Activated T-helper 17 cell treated with anti-CD3 and anti-CD28 coated beads, Interleukin-2, amount 50 U/mL, for 72 hours (primary cell): ENCODE measurements around the gene LPAR2. TPM values are rescaled to one million over a fixed set of nuclear protein-coding genes. Genes with fewer than 3 reads are reported as not detected.

Source experiments
- ATAC-seq: fragments of 150-1000 bp; cut with Tn5 transposase; replicated peaks from 2 replicates; pipeline ENCODE4 v1.10.0; 2021; ENCODE audit warnings: mild to moderate bottlenecking, moderate library complexity
- H3K27ac Mint-ChIP-seq: one replicate; pipeline ENCODE4 v1.8.0; 2022; ENCODE audit warnings: mixed read lengths
- H3K27me3 Mint-ChIP-seq: one replicate; pipeline ENCODE4 v1.8.0; 2022; ENCODE audit warnings: mixed read lengths
- H3K36me3 Mint-ChIP-seq: one replicate; pipeline ENCODE4 v1.8.0; 2022; ENCODE audit warnings: low read depth, mild to moderate bottlenecking, mixed read lengths
- H3K4me1 Mint-ChIP-seq: one replicate; pipeline ENCODE4 v1.8.0; 2022; ENCODE audit warnings: mixed read lengths
- H3K4me3 Mint-ChIP-seq: one replicate; pipeline ENCODE4 v1.8.0; 2022; ENCODE audit warnings: mild to moderate bottlenecking, mixed read lengths
- H3K9me3 Mint-ChIP-seq: one replicate; pipeline ENCODE4 v1.8.0; 2022; ENCODE audit warnings: mixed read lengths
- total RNA-seq, 2 donors: library from RNA; stranded (reverse); gene quantifications; one replicate each; pipeline ENCODE4 v1.2.3, GENCODE V29; 2022

The LPAR2 gene
- total RNA-seq, 2 donors from 2014 or later, result 46.3 to 85.6 TPM

DNA sequence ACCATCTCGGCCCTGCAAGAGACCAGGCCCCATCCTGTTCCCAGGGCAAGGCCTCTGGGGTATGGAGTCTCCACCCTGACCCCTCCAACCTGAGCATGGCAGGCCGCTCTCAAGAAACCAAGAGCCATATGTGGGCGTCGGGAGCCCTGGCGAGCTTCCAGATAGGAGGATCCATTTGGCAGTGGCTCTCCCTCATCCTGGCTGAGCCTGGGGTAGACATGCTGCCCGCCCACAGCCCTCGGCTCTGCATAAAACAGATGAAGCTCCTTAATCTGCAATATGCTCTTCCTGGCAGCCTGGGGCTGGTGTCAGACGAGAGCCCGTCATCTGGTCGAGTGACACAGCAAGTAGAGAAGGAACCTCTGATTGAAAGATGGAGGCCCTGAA, 29.4 kb upstream of the LPAR2 start:
- peaks cover 89% of the 10 kb centered on the region for H3K36me3 Mint-ChIP-seq
- H3K27ac Mint-ChIP-seq, result no peak overlapping the region
- no peaks in the 10 kb centered on the region for H3K27me3 Mint-ChIP-seq
- no peak for ATAC-seq
- no peak overlapping the region for H3K4me3 Mint-ChIP-seq
- peaks cover 13% of the 10 kb centered on the region for H3K4me1 Mint-ChIP-seq
- no peaks in the 10 kb centered on the region for H3K9me3 Mint-ChIP-seq

DNA sequence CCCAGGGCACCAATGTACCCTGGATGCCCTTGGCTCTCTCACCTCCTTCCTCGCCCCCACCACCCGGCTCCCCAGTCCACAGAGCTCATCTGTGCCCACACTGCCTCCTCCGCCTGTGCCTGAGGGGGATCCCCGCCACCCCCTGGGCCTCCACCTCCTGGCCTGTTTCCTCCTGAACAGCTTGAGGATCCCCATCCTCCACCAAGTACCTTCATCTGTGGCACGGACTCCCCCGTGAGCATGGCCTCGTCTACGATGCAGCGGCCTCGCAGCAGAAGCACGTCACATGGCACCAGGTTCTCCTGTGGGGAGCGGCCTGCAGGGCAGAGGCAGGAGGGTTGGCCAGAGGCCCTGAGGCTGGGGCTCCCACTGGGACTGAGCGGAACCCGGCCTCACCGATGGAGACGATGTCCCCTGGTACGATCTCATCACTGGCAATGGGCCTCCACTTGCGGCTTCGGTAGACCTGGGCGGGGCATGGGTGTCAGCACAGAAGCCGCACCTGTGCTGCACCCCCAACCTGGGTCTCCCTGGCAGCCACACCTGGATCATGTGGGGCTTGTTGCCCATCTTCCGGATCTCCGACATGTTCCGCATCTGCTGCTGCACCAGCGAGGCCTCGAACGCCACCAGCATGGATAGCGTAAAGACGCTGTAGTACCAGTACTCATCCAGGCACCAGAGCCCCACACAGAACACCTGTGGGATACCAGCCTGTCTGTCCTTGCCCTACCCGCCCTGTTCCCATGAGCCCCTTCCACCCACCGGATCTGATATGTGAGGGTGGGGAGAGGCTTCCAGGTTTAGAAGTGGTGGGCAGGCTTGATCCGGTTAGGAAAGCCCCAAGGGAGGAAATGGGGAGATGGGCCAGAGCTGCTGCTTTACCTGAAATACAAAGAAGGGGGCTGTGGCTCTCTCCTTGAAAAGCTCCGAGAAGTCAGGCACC, 28.7 kb upstream of the LPAR2 start:
- Mint-ChIP-seq H3K4me1 (peaks cover 6% of the 10 kb centered on the region), H3K27ac (no peak overlapping the region), H3K36me3 (peaks cover 89% of the 10 kb centered on the region), H3K4me3 (no peak overlapping the region), H3K27me3 (no peaks in the 10 kb centered on the region), H3K9me3 (no peaks in the 10 kb centered on the region)
- ATAC-seq, result no peak

DNA sequence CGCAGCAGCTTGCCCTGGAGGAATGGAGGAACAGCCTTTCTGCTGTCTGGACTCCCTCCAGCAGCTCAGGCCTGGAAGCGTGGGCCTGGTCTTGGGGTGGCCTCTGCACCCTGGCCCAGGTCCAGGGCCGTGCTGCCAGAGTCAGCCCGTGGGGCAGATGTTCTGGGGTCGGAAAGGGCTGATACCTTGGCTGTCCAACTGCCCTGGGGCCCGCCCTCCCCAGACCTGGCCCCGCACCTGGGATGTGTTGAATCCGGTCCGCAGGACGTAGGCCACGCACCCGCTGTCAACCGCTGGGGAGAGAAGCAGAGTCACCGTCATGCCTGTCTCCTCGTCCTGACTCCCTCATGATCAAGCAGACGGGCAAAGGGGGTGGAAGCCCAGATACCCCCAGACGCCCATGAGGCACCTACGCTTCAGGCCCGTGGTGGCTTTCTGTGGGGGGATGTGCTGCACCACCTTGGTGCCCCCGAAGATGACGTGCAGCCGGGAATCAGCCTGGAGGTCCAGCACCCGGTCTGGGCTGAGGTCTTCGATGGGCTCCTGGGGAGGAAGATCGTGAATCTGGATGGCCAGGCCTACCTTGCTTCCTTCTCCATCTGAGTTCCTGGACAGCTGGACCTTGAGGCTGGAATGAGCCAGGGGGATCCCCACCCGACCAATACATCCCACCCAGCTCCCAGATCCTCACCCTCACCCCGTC, 27.8 kb upstream of the LPAR2 start:
- H3K36me3 Mint-ChIP-seq, result peaks cover 89% of the 10 kb centered on the region
- no peaks in the 10 kb centered on the region for H3K9me3 Mint-ChIP-seq
- ATAC-seq, result no peak
- no peaks in the 10 kb centered on the region for H3K4me1 Mint-ChIP-seq
- no peak overlapping the region for H3K27ac Mint-ChIP-seq
- H3K27me3 Mint-ChIP-seq, result no peaks in the 10 kb centered on the region
- no peak overlapping the region for H3K4me3 Mint-ChIP-seq

DNA sequence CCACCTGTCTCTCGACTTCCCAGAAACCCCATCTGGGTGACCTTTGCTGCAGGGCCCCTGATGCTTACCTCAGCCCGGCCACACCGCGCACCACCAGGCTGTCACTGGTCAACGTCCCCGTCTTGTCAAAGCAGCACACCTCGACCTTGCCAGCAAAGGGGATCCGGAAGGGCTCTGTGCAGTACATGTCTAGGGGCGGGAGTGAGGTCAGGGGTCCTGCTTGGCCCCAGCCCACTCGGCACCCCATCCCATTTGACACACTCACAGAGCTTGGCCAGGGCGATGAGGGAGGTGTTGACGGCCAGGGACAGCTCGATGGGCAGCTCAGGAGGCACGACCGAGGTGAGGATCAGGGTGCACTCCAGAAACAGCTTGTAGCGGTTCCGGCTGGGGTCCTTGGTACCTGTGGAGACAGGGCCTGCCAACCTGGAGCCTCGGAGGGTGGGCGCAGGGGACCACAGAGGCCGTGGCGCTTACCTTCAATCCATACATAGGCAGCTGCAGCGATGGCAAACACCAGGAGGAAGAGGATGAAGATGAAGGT, 27.1 kb upstream of the LPAR2 start:
- no peak overlapping the region for H3K27ac Mint-ChIP-seq
- no peak overlapping the region for H3K4me3 Mint-ChIP-seq
- H3K4me1 Mint-ChIP-seq, result no peaks in the 10 kb centered on the region
- no peak for ATAC-seq
- H3K36me3 Mint-ChIP-seq, result peaks cover 94% of the 10 kb centered on the region
- H3K27me3 Mint-ChIP-seq, result no peaks in the 10 kb centered on the region
- H3K9me3 Mint-ChIP-seq, result no peaks in the 10 kb centered on the region

DNA sequence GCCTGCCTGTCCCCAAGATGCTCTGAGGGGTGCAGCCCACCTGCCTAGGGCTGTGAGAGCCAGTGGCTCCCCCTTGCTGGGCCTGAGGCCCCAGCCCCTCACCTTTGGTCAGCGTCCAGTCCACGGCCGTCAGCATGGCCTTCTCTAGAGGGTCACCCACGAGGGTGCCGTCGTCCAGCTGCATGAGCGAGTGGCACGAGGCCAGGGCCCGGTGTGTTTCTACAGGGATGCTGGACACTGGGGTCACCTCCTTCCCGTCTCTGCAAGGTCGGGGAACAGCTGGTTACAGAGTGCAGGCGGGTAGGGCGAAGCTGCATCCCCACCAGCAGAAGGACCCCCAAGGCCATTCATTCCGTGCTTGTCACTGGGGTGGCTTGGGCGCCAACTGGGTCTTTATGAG, 26.4 kb upstream of the LPAR2 start:
- H3K36me3 Mint-ChIP-seq, result peaks cover 91% of the 10 kb centered on the region
- no peak overlapping the region for H3K4me3 Mint-ChIP-seq
- no peaks in the 10 kb centered on the region for H3K4me1 Mint-ChIP-seq
- no peak overlapping the region for H3K27ac Mint-ChIP-seq
- H3K9me3 Mint-ChIP-seq, result no peaks in the 10 kb centered on the region
- no peaks in the 10 kb centered on the region for H3K27me3 Mint-ChIP-seq
- ATAC-seq, result no peak

DNA sequence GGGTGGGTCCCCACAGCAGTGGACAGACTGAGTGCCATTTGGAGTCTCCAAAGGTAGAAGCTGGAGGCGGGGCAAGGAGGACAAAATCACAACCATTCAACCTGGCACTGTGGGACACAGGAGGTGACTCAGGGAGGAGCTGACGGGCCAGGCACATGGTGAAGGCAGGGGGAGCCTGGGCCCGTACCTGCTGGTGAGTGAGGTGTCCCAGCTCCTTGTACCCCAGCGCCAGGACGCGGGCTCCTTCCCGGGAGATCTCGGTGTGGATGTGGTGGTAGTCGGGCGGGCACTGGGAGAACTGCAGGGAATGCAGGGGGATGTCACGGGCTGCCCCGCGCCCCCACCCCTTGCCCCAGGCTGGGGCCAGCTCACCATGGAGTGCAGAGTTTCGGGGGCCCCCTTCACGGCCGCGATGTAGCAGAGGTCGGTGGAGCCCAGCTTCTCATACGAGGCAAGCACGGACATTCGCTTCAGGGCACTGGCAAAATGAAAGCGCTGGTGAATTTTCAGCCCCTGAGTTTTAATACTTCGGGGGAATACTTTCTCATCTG, 25.7 kb upstream of the LPAR2 start:
- H3K4me3 Mint-ChIP-seq, result no peak overlapping the region
- H3K36me3 Mint-ChIP-seq, result peaks cover 91% of the 10 kb centered on the region
- H3K4me1 Mint-ChIP-seq, result no peaks in the 10 kb centered on the region
- no peaks in the 10 kb centered on the region for H3K9me3 Mint-ChIP-seq
- H3K27ac Mint-ChIP-seq, result no peak overlapping the region
- no peaks in the 10 kb centered on the region for H3K27me3 Mint-ChIP-seq
- no peak for ATAC-seq

DNA sequence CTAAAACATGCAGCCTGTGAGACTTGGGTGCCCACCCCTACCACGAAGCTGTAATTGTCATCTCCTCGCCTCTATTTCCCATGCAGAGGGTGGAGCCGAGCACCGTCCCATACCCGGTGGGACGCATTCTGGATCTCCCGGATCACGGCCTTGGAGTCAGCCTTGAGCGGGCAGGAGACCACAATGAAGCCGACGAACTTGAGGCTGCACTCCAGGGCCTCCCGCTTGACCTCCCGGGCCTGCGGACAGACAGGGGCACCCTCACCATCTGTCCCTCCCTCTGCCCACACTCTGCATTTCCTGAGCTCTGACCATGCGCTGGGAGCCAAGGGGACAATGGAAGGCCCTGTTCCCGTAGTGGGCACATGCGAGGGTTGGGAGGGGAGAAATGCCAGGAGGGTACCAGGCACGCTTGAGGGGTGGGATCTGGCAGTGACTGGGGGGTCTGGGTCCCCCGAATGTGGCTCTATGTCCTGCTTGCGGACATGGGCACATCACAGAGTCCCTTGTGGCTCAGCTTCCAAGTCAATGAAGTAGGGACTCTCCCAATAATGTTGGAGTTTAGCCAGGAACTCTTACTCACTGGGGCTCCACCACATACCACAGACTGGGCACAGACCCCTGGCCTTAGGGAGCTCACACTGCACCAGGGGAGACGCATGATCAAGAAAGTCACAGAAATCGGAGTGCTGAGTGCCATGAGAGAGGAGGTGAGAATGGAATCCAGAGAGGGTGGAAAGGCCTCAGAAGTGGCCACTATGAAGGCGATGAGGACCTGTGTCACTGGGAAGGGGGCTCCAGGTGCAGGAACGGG, 24.7 kb upstream of the LPAR2 start:
- Mint-ChIP-seq H3K9me3 (no peaks in the 10 kb centered on the region), H3K4me1 (no peaks in the 10 kb centered on the region), H3K27ac (no peak overlapping the region), H3K4me3 (no peak overlapping the region), H3K36me3 (peaks cover 91% of the 10 kb centered on the region), H3K27me3 (no peaks in the 10 kb centered on the region)
- ATAC-seq, result no peak

DNA sequence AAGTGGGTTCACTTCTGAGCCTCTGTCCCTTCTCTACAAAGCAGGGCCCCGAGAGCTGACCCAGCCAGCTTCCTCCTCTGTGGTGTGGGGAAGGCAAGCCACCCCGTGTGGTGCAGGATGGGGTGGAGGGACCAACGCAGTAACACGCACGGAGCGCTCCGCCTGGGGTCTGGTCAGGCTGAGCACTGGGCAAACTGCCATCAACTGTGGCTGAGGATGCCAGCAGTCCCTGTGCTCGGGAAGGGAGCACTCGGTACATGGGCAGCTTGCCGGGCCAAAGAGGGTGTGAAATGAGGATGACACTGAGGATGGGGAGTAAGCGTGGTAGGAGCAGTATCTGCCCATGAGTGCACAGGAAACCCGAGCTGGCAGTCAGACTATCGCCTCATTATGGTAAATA, 23.1 kb upstream of the LPAR2 start:
- Mint-ChIP-seq H3K4me3 (no peak overlapping the region), H3K9me3 (no peaks in the 10 kb centered on the region), H3K4me1 (no peaks in the 10 kb centered on the region), H3K27me3 (no peaks in the 10 kb centered on the region), H3K36me3 (peaks cover 91% of the 10 kb centered on the region), H3K27ac (peak overlapping the region; percentile 15)
- no peak for ATAC-seq

DNA sequence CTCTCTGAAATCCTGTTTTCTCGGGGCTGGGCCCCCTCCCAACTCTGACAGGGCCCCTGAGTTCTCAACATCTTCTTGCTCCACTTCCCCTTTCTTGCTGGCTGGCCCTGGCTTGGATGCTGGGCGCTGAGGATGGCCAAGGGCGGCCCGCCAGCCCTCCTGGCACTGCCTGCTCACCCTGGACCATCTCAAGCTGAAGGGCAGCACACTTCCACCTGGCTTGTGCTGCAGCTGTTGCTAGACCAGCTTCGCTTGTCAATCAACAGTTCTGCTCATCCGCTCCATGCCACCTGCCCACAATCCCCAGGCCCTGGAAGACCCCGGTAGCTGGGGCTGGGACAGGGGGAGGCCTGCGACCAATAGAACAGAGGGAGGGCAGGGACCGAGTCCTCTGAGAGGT, 22.3 kb upstream of the LPAR2 start:
- H3K27ac Mint-ChIP-seq, result peak overlapping the region; percentile 15
- no peak for ATAC-seq
- no peak overlapping the region for H3K4me3 Mint-ChIP-seq
- no peaks in the 10 kb centered on the region for H3K4me1 Mint-ChIP-seq
- no peaks in the 10 kb centered on the region for H3K27me3 Mint-ChIP-seq
- H3K36me3 Mint-ChIP-seq, result peaks cover 89% of the 10 kb centered on the region
- H3K9me3 Mint-ChIP-seq, result no peaks in the 10 kb centered on the region

DNA sequence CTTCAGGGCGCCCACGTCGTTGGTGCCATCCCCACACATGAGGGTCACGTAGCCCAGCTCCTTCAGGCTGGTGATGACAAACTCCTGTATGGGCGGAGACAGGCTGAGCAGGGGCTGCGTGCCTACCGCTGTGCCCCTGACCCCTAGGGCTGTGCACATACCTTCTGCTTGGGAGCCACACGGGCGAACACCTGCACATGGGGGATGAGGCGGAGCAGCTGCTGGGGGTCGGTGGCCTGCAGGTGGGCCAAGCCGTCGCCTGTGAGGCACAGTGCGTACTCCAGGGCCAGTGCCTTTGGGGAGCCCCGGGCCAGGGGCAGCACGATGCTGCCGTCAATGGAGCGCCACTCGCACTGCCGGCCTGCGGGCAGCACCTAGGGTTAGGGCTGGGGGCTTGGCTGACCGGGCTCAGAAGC, 21.6 kb upstream of the LPAR2 start:
- H3K4me1 Mint-ChIP-seq, result no peaks in the 10 kb centered on the region
- no peaks in the 10 kb centered on the region for H3K27me3 Mint-ChIP-seq
- peaks cover 85% of the 10 kb centered on the region for H3K36me3 Mint-ChIP-seq
- no peaks in the 10 kb centered on the region for H3K9me3 Mint-ChIP-seq
- ATAC-seq, result no peak
- H3K4me3 Mint-ChIP-seq, result no peak overlapping the region
- H3K27ac Mint-ChIP-seq, result no peak overlapping the region

DNA sequence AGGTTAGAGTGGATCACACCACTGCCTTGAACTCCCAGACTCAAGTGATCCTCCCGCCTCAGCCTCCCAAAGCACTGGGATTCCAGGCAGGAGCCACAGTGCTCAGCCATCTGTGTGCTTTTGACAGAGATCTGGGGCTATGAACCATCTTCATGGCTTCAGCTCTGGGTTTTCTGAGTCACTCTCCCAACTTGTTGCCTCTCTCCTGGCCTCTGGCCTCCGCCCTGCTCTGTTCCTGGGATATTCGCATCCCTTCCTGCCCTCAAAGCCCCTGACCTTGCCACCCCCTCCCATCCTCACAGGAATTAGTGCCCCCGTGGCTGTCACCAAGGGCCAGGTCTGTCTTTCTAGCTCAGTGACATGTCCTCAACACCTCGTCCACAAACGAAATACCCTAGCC, 21.1 kb upstream of the LPAR2 start:
- Mint-ChIP-seq H3K4me3 (no peak overlapping the region), H3K9me3 (no peaks in the 10 kb centered on the region), H3K27me3 (no peaks in the 10 kb centered on the region), H3K4me1 (no peaks in the 10 kb centered on the region), H3K36me3 (peaks cover 86% of the 10 kb centered on the region), H3K27ac (no peak overlapping the region)
- ATAC-seq, result no peak

DNA sequence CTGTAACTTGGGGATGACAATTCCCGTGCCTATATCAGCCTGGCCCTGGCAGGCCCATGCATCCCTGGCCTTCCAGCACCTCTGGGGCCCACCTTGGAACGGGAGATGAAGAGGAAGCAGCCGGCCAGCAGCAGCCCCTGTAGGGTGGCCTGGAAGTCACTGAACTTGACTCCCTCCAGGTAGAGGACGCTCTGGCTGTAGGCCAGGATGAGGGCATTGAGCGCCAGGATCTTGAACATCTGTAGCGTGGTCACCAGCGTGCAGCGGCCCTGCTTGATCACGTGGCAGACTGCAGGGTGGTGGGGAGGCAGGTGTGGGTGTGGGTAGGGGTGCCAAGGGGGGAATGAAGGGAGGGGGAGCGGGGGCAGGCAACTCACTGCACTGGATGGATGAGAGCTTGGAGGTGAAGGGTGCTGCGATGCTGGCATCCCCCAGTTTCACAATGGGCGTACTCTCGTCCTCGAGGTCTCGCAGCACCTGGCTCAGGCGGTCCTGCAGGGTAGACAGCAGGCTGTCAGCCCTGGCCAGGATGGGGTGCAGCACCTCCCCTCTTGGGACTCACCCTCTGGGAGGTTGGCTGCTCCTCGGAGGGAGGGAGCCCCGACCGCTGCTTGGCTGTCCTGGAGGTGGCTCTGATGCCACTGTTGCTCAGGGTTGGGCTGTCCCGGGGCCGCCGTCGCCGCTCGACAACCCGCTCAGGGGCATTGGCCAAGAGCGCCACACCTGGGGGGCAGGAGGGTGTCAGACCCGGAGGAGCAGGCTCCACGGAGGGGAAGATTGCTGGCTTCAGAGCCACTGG, 19.2 kb upstream of the LPAR2 start:
- H3K4me1 Mint-ChIP-seq, result peaks cover 7% of the 10 kb centered on the region
- no peaks in the 10 kb centered on the region for H3K9me3 Mint-ChIP-seq
- peak overlapping the region; percentile 38 for H3K27ac Mint-ChIP-seq
- H3K27me3 Mint-ChIP-seq, result no peaks in the 10 kb centered on the region
- no peak for ATAC-seq
- H3K36me3 Mint-ChIP-seq, result peaks cover 87% of the 10 kb centered on the region
- no peak overlapping the region for H3K4me3 Mint-ChIP-seq

DNA sequence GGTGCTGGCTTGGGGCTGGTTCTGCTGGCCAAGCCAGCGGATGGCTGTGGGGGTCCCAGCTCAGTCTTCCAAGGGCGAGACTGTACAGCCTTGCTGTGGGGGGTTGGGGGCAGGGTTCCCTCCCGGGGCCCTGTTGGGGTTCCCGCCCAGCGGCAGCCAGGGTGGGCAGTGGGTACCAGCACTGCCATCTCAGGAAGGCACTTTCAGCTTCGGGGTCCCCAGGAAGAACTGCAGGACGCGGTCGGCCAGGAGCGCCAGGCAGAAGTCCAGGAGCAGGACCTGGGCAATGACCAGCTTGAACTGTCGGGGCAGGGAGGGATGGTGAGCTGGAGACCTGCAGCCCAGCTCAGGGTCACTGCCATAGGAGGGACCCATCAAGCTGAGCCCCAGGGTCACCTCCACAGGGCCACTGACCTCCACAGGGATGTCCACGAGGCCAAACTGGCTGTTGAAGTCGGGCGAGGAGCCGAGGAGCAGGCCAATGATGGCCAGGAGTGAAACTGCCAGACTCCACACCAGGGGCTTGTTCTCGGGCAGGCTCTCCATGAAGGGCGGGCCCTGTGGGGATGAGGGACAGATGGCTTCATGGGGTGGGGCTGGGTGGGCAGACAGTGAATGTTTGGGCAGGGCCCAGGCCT, 17.3 kb upstream of the LPAR2 start:
- Mint-ChIP-seq H3K4me1 (peaks cover 11% of the 10 kb centered on the region), H3K27me3 (no peaks in the 10 kb centered on the region), H3K27ac (no peak overlapping the region), H3K9me3 (no peaks in the 10 kb centered on the region), H3K36me3 (peaks cover 84% of the 10 kb centered on the region), H3K4me3 (no peak overlapping the region)
- ATAC-seq, result no peak
